OCI-LY3 (cell line): ENCODE data around the gene DHRS11.

Experiments
- CTCF ChIP-seq: fragments of 200-600, 300-600 bp; sonication (generic); IDR thresholded peaks from 2 replicates; pipeline ENCODE4 v1.5.1; 2014; ENCODE audit warnings: antibody characterized with exemption, low read length, low read depth
- EZH2phosphoT487 ChIP-seq: fragments of 200-600 bp; shearing (Covaris generic); IDR thresholded peaks from 2 replicates; pipeline ENCODE4 v1.6.1; 2018; ENCODE audit warnings: antibody characterized with exemption, mixed run types, low read depth

- TF ChIP-seq CTCF (no peak), EZH2phosphoT487 (no peak)
Observed at GRCh38 chr17:36547776-36548175, 43.9 kb upstream of the DHRS11 start.
